GM23338 (cell line): ENCODE data around the gene RIMS4.

Experiments used
- CTCF ChIP-seq, 2 experiments: fragments of 200-600 bp in 1 of 2; sonication (generic) in 1 of 2; conservative IDR thresholded peaks; 2 replicates each; pipeline versions ENCODE4 v1.5.1 to v1.6.1; 2016 to 2017; ENCODE audit warnings: antibody characterized with exemption in 2 of 2, low read depth in 2 of 2, mild to moderate bottlenecking in 2 of 2, moderate library complexity in 1 of 2
- EZH2 ChIP-seq: fragments of 200-600 bp; sonication (generic); IDR thresholded peaks from one replicate; pipeline ENCODE4 v1.8.0; 2017; ENCODE audit warnings: antibody characterized with exemption, mild to moderate bottlenecking, low read depth; ENCODE audit not compliant: unreplicated experiment

GRCh38 chr20:44716309-44717106 lies 93.8 kb downstream of the RIMS4 start:
- no peak for TF ChIP-seq CTCF (conservative IDR thresholded peaks at IDR 0.05; ENCODE audit: low read depth in 2 of 2)
- TF ChIP-seq EZH2: no peak
